Activated naive CD4-positive, alpha-beta T cell treated with anti-CD3 and anti-CD28 coated beads, Interleukin-2, amount 10 ng/mL, durations not matched to agents 7 days and 5 days (primary cell): ENCODE results near the gene HDGF.

ENCODE experiments used
- CTCF ChIA-PET: fragments of 350-600 bp; sonication (Branson Sonifier 250); formaldehyde crosslinking; loops from one replicate; lab custom pipeline; 2021; ENCODE audit warnings: antibody characterized with exemption; lab: Charles Lee
- DNase-seq: peaks from one replicate; pipeline ENCODE4 v3.0.0-alpha.2; 2020
- H3K27ac Mint-ChIP-seq: one replicate; pipeline ENCODE4 v1.8.0; 2021; ENCODE audit warnings: mild to moderate bottlenecking, moderate library complexity, mixed read lengths
- H3K27me3 Mint-ChIP-seq: one replicate; pipeline ENCODE4 v1.8.0; 2021; ENCODE audit warnings: mild to moderate bottlenecking, mixed read lengths
- H3K36me3 Mint-ChIP-seq: one replicate; pipeline ENCODE4 v1.8.0; 2021; ENCODE audit warnings: mixed read lengths
- H3K4me1 Mint-ChIP-seq: one replicate; pipeline ENCODE4 v1.8.0; 2021; ENCODE audit warnings: mixed read lengths
- H3K4me3 Mint-ChIP-seq: one replicate; pipeline ENCODE4 v1.8.0; 2021; ENCODE audit warnings: mild to moderate bottlenecking, moderate library complexity, mixed read lengths
- H3K9me3 Mint-ChIP-seq: one replicate; pipeline ENCODE4 v1.8.0; 2021; ENCODE audit warnings: mixed read lengths

The HDGF gene

DNA sequence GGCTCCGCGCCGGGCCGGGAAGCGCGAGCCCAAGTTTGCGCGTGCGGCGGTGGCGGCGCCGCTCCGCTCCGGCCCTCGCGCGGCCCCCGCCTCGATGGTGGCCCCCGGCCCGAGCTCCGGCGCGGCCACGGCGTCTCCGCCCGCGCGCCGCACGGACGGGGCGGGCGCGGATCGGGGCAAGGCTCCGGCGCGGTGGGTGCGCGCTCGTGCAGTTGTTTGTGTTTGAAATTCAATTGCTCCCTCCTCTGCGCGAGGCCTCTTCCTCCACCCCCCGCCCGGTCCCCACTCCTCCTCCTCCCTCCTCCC lies at the start of gene HDGF:
Gene HDGF, minus strand, starts transcription at position 225 of the 306 bp plus-strand sequence. CDS start 246 bp downstream, outside the sequence.
- DNase-seq = no peak
- CTCF ChIA-PET = interaction anchor here (1.0 to 4.3 kb wide), 4 partner anchors 14 to 138 kb away, joined by 4 to 40 read pairs (median 4); partner anchors contain the start of genes ISG20L2 and METTL25B
- Mint-ChIP-seq H3K4me3 (peak within 1 kb of the TSS; percentile 94), H3K36me3 (peaks cover 27% of the 10 kb centered on the region), H3K9me3 (no peaks in the 10 kb centered on the region), H3K27ac (peak within 1 kb of the TSS; percentile 92), H3K4me1 (peaks cover 62% of the 10 kb centered on the region), H3K27me3 (no peaks in the 10 kb centered on the region)

GRCh38 chr1:156797212-156797871 lies 45.9 kb upstream of the HDGF start:
- no peaks in the 10 kb centered on the region for H3K9me3 Mint-ChIP-seq
- H3K27ac Mint-ChIP-seq = no peak overlapping the region
- no peak overlapping the region for H3K4me3 Mint-ChIP-seq
- CTCF ChIA-PET = interaction anchor here (0.8 to 10.6 kb wide), 22 partner anchors 10 to 170 kb away, joined by 3 to 240 read pairs (median 4); partner anchors contain the start of genes INSRR, ISG20L2, METTL25B and NTRK1
- no peaks in the 10 kb centered on the region for H3K27me3 Mint-ChIP-seq
- peak; percentile 79 for DNase-seq
- H3K4me1 Mint-ChIP-seq = peaks cover 9% of the 10 kb centered on the region
- peaks cover 46% of the 10 kb centered on the region for H3K36me3 Mint-ChIP-seq

- H3K36me3 Mint-ChIP-seq = peaks cover 49% of the 10 kb centered on the region
- CTCF ChIA-PET = interaction anchor here (0.8 to 10.6 kb wide), 19 partner anchors 10 to 169 kb away, joined by 3 to 240 read pairs (median 4); partner anchors contain the start of genes INSRR, ISG20L2, METTL25B and NTRK1
- peaks cover 7% of the 10 kb centered on the region for H3K4me1 Mint-ChIP-seq
- no peak overlapping the region for H3K4me3 Mint-ChIP-seq
- H3K9me3 Mint-ChIP-seq = no peaks in the 10 kb centered on the region
- peak overlapping the region; percentile 21 for H3K27ac Mint-ChIP-seq
- DNase-seq = no peak
- H3K27me3 Mint-ChIP-seq = no peaks in the 10 kb centered on the region
Measured at GRCh38 chr1:156796340-156797097, 45.0 kb upstream of the HDGF start.

DNA sequence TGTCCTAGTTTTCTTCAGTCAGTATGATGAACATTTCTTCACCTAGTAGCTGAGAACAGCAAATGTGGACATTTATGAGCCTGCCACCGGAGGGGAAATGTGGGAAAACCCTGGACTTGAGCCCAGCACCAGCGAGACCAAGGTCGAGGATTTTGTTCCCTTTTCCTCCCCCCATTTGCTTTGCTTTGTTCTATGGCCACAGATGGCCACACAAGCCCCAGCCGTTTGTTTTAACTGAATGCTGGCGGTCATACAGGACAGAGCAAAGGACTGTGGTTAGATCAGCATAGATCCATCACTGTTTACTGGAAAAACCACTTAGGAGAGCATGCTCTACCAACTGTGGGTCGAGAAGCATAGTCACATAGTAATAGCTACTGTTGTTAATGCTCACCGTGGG lies 44.3 kb upstream of the HDGF start:
- H3K36me3 Mint-ChIP-seq = peaks cover 54% of the 10 kb centered on the region
- CTCF ChIA-PET = interaction anchor here (1.0 to 10.6 kb wide), 11 partner anchors 12 to 127 kb away, joined by 3 to 240 read pairs (median 7); partner anchors contain the start of genes INSRR, ISG20L2, METTL25B and NTRK1

DNA sequence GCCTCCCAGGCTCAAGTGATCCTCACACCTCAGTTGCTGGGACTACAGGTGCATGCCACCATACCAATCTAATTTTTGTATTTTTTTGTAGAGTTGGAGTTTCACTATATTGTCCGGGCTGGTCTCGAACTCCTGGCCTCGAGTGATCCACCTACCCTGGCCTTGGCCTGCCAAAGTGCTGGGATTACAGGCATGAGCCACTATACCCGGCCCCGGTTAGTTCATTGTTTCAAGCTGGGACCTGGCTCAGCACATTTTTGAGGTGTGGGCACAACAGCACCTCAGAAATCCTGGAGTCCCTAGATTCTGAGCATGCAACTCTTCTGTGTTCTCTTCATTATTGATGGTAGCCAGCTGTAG lies 43.9 kb upstream of the HDGF start:
- Mint-ChIP-seq H3K27ac (no peak overlapping the region), H3K9me3 (no peaks in the 10 kb centered on the region), H3K4me1 (peaks cover 2% of the 10 kb centered on the region), H3K27me3 (no peaks in the 10 kb centered on the region), H3K36me3 (peaks cover 54% of the 10 kb centered on the region), H3K4me3 (no peak overlapping the region)
- CTCF ChIA-PET = interaction anchor here (1.0 to 10.6 kb wide), 9 partner anchors 13 to 111 kb away, joined by 3 to 240 read pairs (median 7); partner anchors contain the start of genes INSRR, ISG20L2, METTL25B and NTRK1
- DNase-seq = no peak

More for the DNA sequence above, 44.3 kb upstream of the HDGF start:
- H3K4me3 Mint-ChIP-seq = no peak overlapping the region
- H3K4me1 Mint-ChIP-seq = peaks cover 2% of the 10 kb centered on the region
- H3K27me3 Mint-ChIP-seq = no peaks in the 10 kb centered on the region
- no peak for DNase-seq
- H3K27ac Mint-ChIP-seq = no peak overlapping the region
- no peaks in the 10 kb centered on the region for H3K9me3 Mint-ChIP-seq

- Mint-ChIP-seq H3K27me3 (no peaks in the 10 kb centered on the region), H3K9me3 (no peaks in the 10 kb centered on the region), H3K27ac (peak overlapping the region; percentile 64), H3K36me3 (peaks cover 54% of the 10 kb centered on the region), H3K4me1 (peaks cover 6% of the 10 kb centered on the region), H3K4me3 (no peak overlapping the region)
- CTCF ChIA-PET = interaction anchor here (0.9 to 10.6 kb wide), 9 partner anchors 13 to 110 kb away, joined by 3 to 240 read pairs (median 7); partner anchors contain the start of genes INSRR, ISG20L2, METTL25B and NTRK1
- no peak for DNase-seq
Measured at GRCh38 chr1:156794506-156795373, 43.3 kb upstream of the HDGF start.

GRCh38 chr1:156789621-156790318 lies 38.3 kb upstream of the HDGF start:
- H3K4me3 Mint-ChIP-seq = no peak overlapping the region
- no peak for DNase-seq
- H3K36me3 Mint-ChIP-seq = peaks cover 41% of the 10 kb centered on the region
- no peak overlapping the region for H3K27ac Mint-ChIP-seq
- no peaks in the 10 kb centered on the region for H3K27me3 Mint-ChIP-seq
- CTCF ChIA-PET = interaction anchor here (1.1 to 2.6 kb wide), 5 partner anchors 64 to 111 kb away, joined by 3 to 14 read pairs (median 6); partner anchors contain the start of gene NTRK1
- H3K4me1 Mint-ChIP-seq = peaks cover 6% of the 10 kb centered on the region
- H3K9me3 Mint-ChIP-seq = no peaks in the 10 kb centered on the region

DNA sequence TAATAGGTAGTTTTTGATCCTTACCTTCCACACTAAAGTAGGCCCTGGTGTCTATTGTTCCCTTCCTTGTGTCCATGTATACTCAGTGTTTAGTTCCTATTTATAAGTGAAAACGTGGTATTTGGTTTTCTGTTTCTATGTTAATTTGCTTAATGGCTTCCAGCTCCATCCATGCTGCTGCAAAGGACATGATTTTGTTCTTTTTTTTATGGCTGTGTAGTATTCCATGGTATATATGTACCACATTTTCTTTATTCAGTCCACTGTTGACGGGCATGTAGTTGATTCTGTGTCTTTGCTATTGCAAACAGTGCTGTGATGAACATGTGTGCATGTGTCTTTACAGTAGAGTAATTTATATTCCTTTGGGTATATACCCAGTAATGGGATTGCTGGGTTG lies 36.7 kb upstream of the HDGF start:
- Mint-ChIP-seq H3K27me3 (no peaks in the 10 kb centered on the region), H3K36me3 (peaks cover 38% of the 10 kb centered on the region), H3K4me1 (peaks cover 6% of the 10 kb centered on the region), H3K4me3 (no peak overlapping the region), H3K27ac (no peak overlapping the region), H3K9me3 (no peaks in the 10 kb centered on the region)
- no peak for DNase-seq
- CTCF ChIA-PET = interaction anchor here (1.2 to 1.4 kb wide), 3 partner anchors 10 to 98 kb away, joined by 3 to 4 read pairs (median 3); no protein-coding TSS in a partner anchor

GRCh38 chr1:156786640-156787039 lies 35.2 kb upstream of the HDGF start:
- Mint-ChIP-seq H3K4me3 (no peak overlapping the region), H3K27ac (no peak overlapping the region), H3K36me3 (peaks cover 46% of the 10 kb centered on the region), H3K9me3 (no peaks in the 10 kb centered on the region), H3K27me3 (no peaks in the 10 kb centered on the region), H3K4me1 (peaks cover 13% of the 10 kb centered on the region)
- CTCF ChIA-PET = interaction anchor here (1.1 to 2.2 kb wide), 5 partner anchors 10 to 106 kb away, joined by 3 to 7 read pairs (median 3); no protein-coding TSS in a partner anchor
- DNase-seq = no peak

GRCh38 chr1:156785458-156785857 lies 34.0 kb upstream of the HDGF start:
- H3K27ac Mint-ChIP-seq = no peak overlapping the region

GRCh38 chr1:156781585-156782186 lies 30.2 kb upstream of the HDGF start:
- Mint-ChIP-seq H3K36me3 (peaks cover 30% of the 10 kb centered on the region), H3K27ac (no peak overlapping the region), H3K4me1 (peaks cover 27% of the 10 kb centered on the region), H3K9me3 (no peaks in the 10 kb centered on the region), H3K27me3 (no peaks in the 10 kb centered on the region), H3K4me3 (no peak overlapping the region)
- CTCF ChIA-PET = interaction anchor here (0.6 to 2.2 kb wide), 9 partner anchors 10 to 111 kb away, joined by 3 to 9 read pairs (median 4); no protein-coding TSS in a partner anchor
- DNase-seq = no peak

More at GRCh38 chr1:156785458-156785857, 34.0 kb upstream of the HDGF start:
- CTCF ChIA-PET = interaction anchor here (0.6 to 2.2 kb wide), 5 partner anchors 16 to 105 kb away, joined by 3 to 9 read pairs (median 3); no protein-coding TSS in a partner anchor
- H3K36me3 Mint-ChIP-seq = peaks cover 47% of the 10 kb centered on the region
- H3K4me1 Mint-ChIP-seq = peaks cover 19% of the 10 kb centered on the region
- H3K27me3 Mint-ChIP-seq = no peaks in the 10 kb centered on the region
- no peak for DNase-seq
- H3K9me3 Mint-ChIP-seq = no peaks in the 10 kb centered on the region
- H3K4me3 Mint-ChIP-seq = no peak overlapping the region

GRCh38 chr1:156777573-156777972 lies 26.1 kb upstream of the HDGF start:
- DNase-seq = no peak
- no peak overlapping the region for H3K4me3 Mint-ChIP-seq
- no peaks in the 10 kb centered on the region for H3K9me3 Mint-ChIP-seq
- H3K4me1 Mint-ChIP-seq = peaks cover 43% of the 10 kb centered on the region
- no peaks in the 10 kb centered on the region for H3K27me3 Mint-ChIP-seq
- no peak overlapping the region for H3K27ac Mint-ChIP-seq
- peaks cover 33% of the 10 kb centered on the region for H3K36me3 Mint-ChIP-seq
- CTCF ChIA-PET = interaction anchor here (0.8 to 1.6 kb wide), 2 partner anchors 51 to 132 kb away, joined by 3 to 7 read pairs; no protein-coding TSS in a partner anchor
